Upper lobe of right lung (tissue), 1 donor: ENCODE measurements around the gene BRI3BP. TPM values are rescaled to one million over a fixed set of nuclear protein-coding genes. Genes with fewer than 3 reads are reported as not detected.
A peak's percentile ranks its signal among the peaks of the same experiment; 100 is the strongest.
"Not testable (repeated sequence)": the region's sequence is repeated elsewhere in the genome, so short reads cannot be mapped to it uniquely, and the experiment has no call there.

Source experiments
- ATAC-seq: fragments of 200-7000 bp; cut with Tn5 transposase; one replicate; pipeline ENCODE4 v1.9.1; 2020; ENCODE audit warnings: mild to moderate bottlenecking, moderate library complexity
- DNase-seq: peaks from one replicate; pipeline ENCODE4 v3.0.0-alpha.2; 2020
- H3K27ac ChIP-seq: fragments of 200-600 bp; one replicate; pipeline ENCODE4 v1.8.0; 2022
- H3K27me3 ChIP-seq: fragments of 200-600 bp; one replicate; pipeline ENCODE4 v1.8.0; 2022; ENCODE audit warnings: mild to moderate bottlenecking
- H3K36me3 ChIP-seq: fragments of 200-600 bp; one replicate; pipeline ENCODE4 v1.8.0; 2022
- H3K4me1 ChIP-seq: fragments of 200-600 bp; one replicate; pipeline ENCODE4 v1.8.0; 2022
- H3K4me3 ChIP-seq: fragments of 200-600 bp; one replicate; pipeline ENCODE4 v1.8.0; 2022; ENCODE audit warnings: mild to moderate bottlenecking
- H3K9me3 ChIP-seq: fragments of 200-600 bp; one replicate; pipeline ENCODE4 v1.8.0; 2022
- intact Hi-C: fragments of 100-400 bp; cut with DNase I; formaldehyde crosslinking; loops from one replicate; pipeline ENCODE4 v1.11.0; 2022
- total RNA-seq: library from RNA; stranded (reverse); fragmentation: NEBNext Ultra II Directional; extraction: Animal tissue kit (Norgen Biotek cat#: 25700); gene quantifications from one replicate; pipeline ENCODE4 v1.2.1, GENCODE V29; 2021
- TF ChIP-seq, protein P1 (sequence below): fragments of 200-600 bp; IDR thresholded peaks from one replicate; pipeline ENCODE4 v1.8.0; 2022; ENCODE audit warnings: antibody characterized with exemption
- donor health status: DM: no; HTN: yes; CAD: no; lungs with severe emphysema.

Gene BRI3BP
- total RNA-seq, 1 donor from 2014 or later: 8.2 TPM

DNA sequence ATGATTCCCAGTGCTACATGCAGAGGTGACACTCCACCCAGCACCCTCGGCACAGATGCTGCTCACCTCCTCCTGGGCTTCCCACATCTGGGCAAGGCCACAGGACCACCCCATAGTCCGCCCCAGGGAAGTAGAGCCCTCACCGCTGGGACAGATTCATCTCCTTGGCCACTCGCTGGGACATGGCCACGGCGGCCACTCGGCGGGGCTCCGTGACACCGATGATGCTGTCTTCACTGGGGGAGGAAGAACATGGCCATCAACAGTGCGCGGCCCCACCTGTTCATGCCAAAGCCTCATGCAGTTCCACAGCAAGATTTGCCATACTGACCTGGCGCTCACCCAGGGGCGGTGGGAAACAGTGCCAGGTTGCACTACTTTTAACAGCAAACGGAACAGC lies 18.2 kb upstream of the BRI3BP start:
- ATAC-seq: no peak
- Histone ChIP-seq H3K9me3 (no peaks in the 10 kb centered on the region), H3K36me3 (peaks cover 80% of the 10 kb centered on the region), H3K27ac (no peak overlapping the region), H3K4me1 (no peaks in the 10 kb centered on the region), H3K27me3 (no peaks in the 10 kb centered on the region), H3K4me3 (no peak overlapping the region)
- intact Hi-C loops: no loop called here
- TF ChIP-seq, protein P1, sequence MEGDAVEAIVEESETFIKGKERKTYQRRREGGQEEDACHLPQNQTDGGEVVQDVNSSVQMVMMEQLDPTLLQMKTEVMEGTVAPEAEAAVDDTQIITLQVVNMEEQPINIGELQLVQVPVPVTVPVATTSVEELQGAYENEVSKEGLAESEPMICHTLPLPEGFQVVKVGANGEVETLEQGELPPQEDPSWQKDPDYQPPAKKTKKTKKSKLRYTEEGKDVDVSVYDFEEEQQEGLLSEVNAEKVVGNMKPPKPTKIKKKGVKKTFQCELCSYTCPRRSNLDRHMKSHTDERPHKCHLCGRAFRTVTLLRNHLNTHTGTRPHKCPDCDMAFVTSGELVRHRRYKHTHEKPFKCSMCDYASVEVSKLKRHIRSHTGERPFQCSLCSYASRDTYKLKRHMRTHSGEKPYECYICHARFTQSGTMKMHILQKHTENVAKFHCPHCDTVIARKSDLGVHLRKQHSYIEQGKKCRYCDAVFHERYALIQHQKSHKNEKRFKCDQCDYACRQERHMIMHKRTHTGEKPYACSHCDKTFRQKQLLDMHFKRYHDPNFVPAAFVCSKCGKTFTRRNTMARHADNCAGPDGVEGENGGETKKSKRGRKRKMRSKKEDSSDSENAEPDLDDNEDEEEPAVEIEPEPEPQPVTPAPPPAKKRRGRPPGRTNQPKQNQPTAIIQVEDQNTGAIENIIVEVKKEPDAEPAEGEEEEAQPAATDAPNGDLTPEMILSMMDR: no peak
- no peak for DNase-seq

DNA sequence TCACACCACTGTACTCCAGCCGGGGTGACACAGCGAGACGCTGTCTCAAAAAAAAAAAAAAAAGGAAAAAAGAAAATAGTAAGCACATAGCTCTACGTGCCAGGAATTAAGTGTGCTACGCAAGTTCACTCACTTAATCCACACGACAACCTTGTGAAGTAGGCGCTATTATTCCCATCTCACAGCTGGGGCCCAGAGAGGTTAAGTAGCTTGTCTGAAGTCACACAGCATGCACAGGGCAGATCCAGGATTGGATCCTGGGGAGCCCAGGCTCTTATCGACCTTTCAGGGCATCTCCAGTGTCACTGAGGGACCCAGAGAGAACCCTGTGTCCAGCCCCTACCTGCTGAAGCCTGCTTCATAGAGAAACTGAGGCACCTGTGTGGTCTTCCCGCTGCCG lies 16.4 kb upstream of the BRI3BP start:
- DNase-seq: no peak

DNA sequence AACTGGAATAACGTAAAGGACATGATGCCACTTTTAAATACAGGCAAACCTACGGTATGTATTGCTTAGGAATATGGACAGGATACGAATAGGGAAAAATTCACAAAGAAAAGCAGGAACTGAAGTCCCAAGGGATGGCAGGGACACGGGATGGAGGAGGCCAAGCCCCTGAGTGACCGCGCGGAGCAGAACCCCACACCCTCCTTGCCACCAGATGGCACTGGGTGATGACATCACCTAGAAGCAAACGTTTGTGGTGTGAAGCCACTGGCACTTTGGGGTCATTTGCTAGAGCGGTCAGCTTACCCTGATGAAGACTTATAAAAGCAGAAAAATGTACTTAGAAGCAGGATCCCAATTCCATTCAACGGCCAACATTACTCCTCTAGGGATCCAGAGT lies 13.9 kb upstream of the BRI3BP start:
- no peaks in the 10 kb centered on the region for H3K9me3 ChIP-seq
- no peaks in the 10 kb centered on the region for H3K27me3 ChIP-seq
- ATAC-seq (no peak), DNase-seq (no peak)
- intact Hi-C loops: no loop called here
- H3K4me1 ChIP-seq: no peaks in the 10 kb centered on the region
- H3K27ac ChIP-seq: no peak overlapping the region
- H3K4me3 ChIP-seq: no peak overlapping the region
- H3K36me3 ChIP-seq: peaks cover 89% of the 10 kb centered on the region
- TF ChIP-seq, protein P1: no peak

More for the DNA sequence above, 16.4 kb upstream of the BRI3BP start:
- intact Hi-C loops: no loop called here
- Histone ChIP-seq H3K4me3 (no peak overlapping the region), H3K4me1 (no peaks in the 10 kb centered on the region), H3K36me3 (peaks cover 80% of the 10 kb centered on the region), H3K27ac (no peak overlapping the region), H3K27me3 (no peaks in the 10 kb centered on the region), H3K9me3 (no peaks in the 10 kb centered on the region)
- TF ChIP-seq, protein P1: no peak
- ATAC-seq: no peak

DNA sequence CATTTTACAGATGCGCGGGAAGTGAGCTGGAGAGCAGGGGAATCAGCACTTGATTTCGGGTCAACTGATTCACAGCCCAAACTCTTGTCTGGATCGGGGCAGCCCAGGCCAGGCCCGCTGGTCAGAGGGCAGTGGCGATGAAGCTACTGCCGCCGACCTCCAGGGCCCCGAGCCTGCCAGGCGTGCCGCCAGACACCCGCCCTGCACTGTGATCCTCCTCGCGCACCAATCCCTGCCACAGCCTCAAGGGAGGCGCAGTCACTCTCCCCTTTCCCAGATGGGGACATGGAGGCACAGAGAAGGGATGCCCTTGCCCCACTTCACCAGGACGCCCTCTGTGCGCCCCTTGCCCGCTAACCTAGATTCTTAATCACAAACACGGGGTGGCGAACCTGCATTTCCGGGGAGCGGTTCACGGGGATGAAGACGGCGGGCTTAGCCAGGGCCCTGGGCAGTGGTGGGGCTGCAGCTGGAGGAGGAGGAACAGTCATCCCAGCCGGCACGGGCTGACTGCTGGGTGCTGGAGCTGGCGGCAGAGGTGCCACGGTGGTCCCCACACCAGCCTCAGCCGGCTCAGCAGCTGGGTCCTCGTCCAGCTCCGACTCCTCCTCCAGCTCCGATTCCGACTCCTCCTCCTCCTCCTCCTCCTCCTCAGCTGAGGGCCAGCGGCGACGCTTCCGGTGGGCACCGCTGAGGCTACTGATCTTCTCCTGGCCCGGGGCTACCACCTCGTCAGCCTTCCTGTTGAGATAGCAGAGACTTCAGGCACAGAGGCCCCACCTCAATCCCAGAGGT lies 13.2 kb upstream of the BRI3BP start:
- Histone ChIP-seq H3K27me3 (no peaks in the 10 kb centered on the region), H3K4me3 (no peak overlapping the region), H3K36me3 (peaks cover 92% of the 10 kb centered on the region), H3K9me3 (no peaks in the 10 kb centered on the region), H3K4me1 (no peaks in the 10 kb centered on the region), H3K27ac (no peak overlapping the region)
- intact Hi-C loops: no loop called here
- TF ChIP-seq, protein P1: no peak
- DNase-seq (no peak), ATAC-seq (peak; percentile 17)

DNA sequence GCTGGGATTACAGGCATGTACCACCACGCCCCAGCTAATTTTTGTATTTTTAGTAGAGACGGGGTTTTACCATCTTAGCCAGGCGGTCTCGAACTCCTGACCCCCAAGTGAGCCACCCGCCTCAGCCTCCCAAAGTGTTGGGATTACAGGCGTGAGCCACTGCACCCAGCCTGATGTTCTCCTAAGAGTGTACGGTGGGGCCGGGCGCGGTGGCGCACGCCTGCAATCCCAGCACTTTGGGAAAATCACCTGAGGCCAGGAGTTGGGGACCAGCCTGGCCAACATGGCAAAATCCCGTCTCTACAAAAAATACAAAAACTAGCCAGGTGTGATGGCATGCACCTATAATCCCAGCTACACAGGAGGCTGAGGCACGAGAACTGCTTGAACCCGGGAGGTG lies 6.6 kb upstream of the BRI3BP start:
- H3K27me3 ChIP-seq, DNase-seq, H3K4me3 ChIP-seq, H3K27ac ChIP-seq, H3K4me1 ChIP-seq, H3K9me3 ChIP-seq, ATAC-seq, intact Hi-C loops: not testable (repeated sequence)
- H3K36me3 ChIP-seq: peaks cover 33% of the 10 kb centered on the region

DNA sequence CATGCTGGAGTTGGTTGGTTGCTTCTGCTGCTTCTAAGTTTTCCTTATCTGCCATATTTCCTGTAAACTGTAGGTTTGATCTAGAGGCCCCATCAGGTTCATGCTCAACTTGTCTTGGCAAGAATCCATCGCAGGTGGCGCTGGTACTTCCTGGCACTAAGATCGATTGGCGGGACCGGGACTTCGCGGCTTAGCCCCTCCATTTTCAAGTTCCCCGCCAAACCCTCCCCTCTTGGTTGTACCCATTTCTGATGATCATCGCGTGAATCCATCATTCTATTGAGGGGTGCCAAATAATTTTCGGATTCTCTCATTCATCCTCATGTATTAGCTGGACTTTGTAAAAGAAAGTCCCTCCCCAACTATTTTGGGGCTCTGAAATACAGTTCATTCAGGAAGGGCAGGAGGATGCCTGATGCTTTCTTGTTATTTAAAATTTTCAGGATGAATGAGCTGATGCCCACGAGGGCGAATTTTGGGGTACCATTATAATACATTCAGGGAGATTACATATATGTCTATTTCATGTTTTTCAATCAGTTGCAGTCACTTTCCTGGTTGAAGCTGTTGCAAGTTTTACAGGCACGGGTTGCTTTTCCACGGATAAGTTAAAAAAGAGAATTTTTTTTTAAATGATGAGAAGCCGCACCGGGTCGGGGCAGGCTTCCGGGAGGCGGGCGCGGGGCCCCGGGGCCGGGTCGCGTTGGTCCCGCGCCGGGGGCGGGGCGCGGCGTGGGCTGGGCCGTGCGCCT lies 395 bp upstream of the BRI3BP start:
- Histone ChIP-seq H3K4me1 (peaks cover 12% of the 10 kb centered on the region), H3K9me3 (no peaks in the 10 kb centered on the region), H3K4me3 (peak overlapping the region; percentile 57), H3K27me3 (no peaks in the 10 kb centered on the region), H3K27ac (no peak overlapping the region), H3K36me3 (no peaks in the 10 kb centered on the region)
- peak; percentile 11 for ATAC-seq
- DNase-seq: no peak
- TF ChIP-seq, protein P1: peak; percentile 36
- intact Hi-C loops: no loop called here
